ENCODE results near the gene CLRN2. TPM values are rescaled to one million over a fixed set of nuclear protein-coding genes. Genes with fewer than 3 reads are reported as not detected.

CLRN2 gene
- polyA plus RNA-seq, 1 donor from 2014 or later: not detected

- peak overlapping the region; percentile 71 for H3K9ac ChIP-seq (ENCODE audit: low read length)
- peak; percentile 5 for TF ChIP-seq TAF1 (IDR thresholded peaks at IDR 0.05; ENCODE audit: low read depth)
- TF ChIP-seq EP300 (conservative IDR thresholded peaks at IDR 0.05; ENCODE audit: poor library complexity, severe bottlenecking): no peak
- TF ChIP-seq REST (IDR thresholded peaks at IDR 0.05; ENCODE audit: borderline replicate concordance): no peak
- no peak for TF ChIP-seq MXI1 (conservative IDR thresholded peaks at IDR 0.05; ENCODE audit: poor library complexity, severe bottlenecking)
- peak overlapping the region; percentile 54 for H3K27ac ChIP-seq (ENCODE audit: low read length)
- no peaks in the 10 kb centered on the region for H3K9me3 ChIP-seq (ENCODE audit: low read length)
- H2AFZ ChIP-seq (ENCODE audit: low read depth, low read length): peak overlapping the region; percentile 53
- no peaks in the 10 kb centered on the region for H3F3A ChIP-seq (ENCODE audit: insufficient read depth, low read length, poor library complexity, severe bottlenecking)
- no peaks in the 10 kb centered on the region for H3K79me2 ChIP-seq (replicated peaks; ENCODE audit: insufficient read depth, low read length)
- H4K20me1 ChIP-seq (ENCODE audit: insufficient read depth): no peaks in the 10 kb centered on the region
- peak overlapping the region; percentile 94 for H3K4me2 ChIP-seq (ENCODE audit: low read length)
- peak overlapping the region; percentile 85 for H3K4me3 ChIP-seq (ENCODE audit: low read length)
- H3K36me3 ChIP-seq (ENCODE audit: insufficient read depth, low read length): no peaks in the 10 kb centered on the region
- no peaks in the 10 kb centered on the region for H3K9me2 ChIP-seq (ENCODE audit: insufficient read depth, low read length)
- no peaks in the 10 kb centered on the region for H3K27me3 ChIP-seq (ENCODE audit: insufficient read depth, low read depth, low read length)
Measured at GRCh38 chr4:17511051-17511450, 3.9 kb upstream of the CLRN2 start.

- Histone ChIP-seq H3K27me3 (ENCODE audit: insufficient read depth, low read depth, low read length) (no peaks in the 10 kb centered on the region), H3F3A (ENCODE audit: insufficient read depth, low read length, poor library complexity, severe bottlenecking) (no peaks in the 10 kb centered on the region), H2AFZ (ENCODE audit: low read depth, low read length) (peak overlapping the region; percentile 53), H3K9me2 (ENCODE audit: insufficient read depth, low read length) (no peaks in the 10 kb centered on the region), H3K27ac (ENCODE audit: low read length) (peak overlapping the region; percentile 54), H3K9me3 (ENCODE audit: low read length) (no peaks in the 10 kb centered on the region), H3K4me3 (ENCODE audit: low read length) (peak overlapping the region; percentile 85), H4K20me1 (ENCODE audit: insufficient read depth) (no peaks in the 10 kb centered on the region), H3K79me2 (replicated peaks; ENCODE audit: insufficient read depth, low read length) (no peaks in the 10 kb centered on the region), H3K9ac (ENCODE audit: low read length) (peak overlapping the region; percentile 71), H3K36me3 (ENCODE audit: insufficient read depth, low read length) (no peaks in the 10 kb centered on the region), H3K4me2 (ENCODE audit: low read length) (peak overlapping the region; percentile 94)
- TF ChIP-seq EZH2 (IDR thresholded peaks at IDR 0.05; ENCODE audit: borderline replicate concordance, insufficient read depth, low read length, poor library complexity, severe bottlenecking): no peak
- TF ChIP-seq CTCF (IDR thresholded peaks at IDR 0.05; ENCODE audit: poor library complexity, severe bottlenecking): no peak
- peak; percentile 82 for TF ChIP-seq MXI1 (conservative IDR thresholded peaks at IDR 0.05; ENCODE audit: poor library complexity, severe bottlenecking)
- TF ChIP-seq TAF1 (IDR thresholded peaks at IDR 0.05; ENCODE audit: low read depth): peak; percentile 14
- TF ChIP-seq SMC3 (conservative IDR thresholded peaks at IDR 0.05; ENCODE audit: poor library complexity): no peak
- no peak for TF ChIP-seq REST (IDR thresholded peaks at IDR 0.05; ENCODE audit: borderline replicate concordance)
- no peak for TF ChIP-seq EP300 (conservative IDR thresholded peaks at IDR 0.05; ENCODE audit: poor library complexity, severe bottlenecking)
- no peak for TF ChIP-seq POLR2AphosphoS5 (IDR thresholded peaks at IDR 0.05)
- no peak for TF ChIP-seq RAD21 (conservative IDR thresholded peaks at IDR 0.05)
Measured at GRCh38 chr4:17511509-17511949, 3.4 kb upstream of the CLRN2 start.
